ENCODE measurements around the gene GIGYF1.
A peak's percentile ranks its signal among the peaks of the same experiment; 100 is the strongest.
"Not testable (repeated sequence)": the region's sequence is repeated elsewhere in the genome, so short reads cannot be mapped to it uniquely, and the experiment has no call there.

Gene GIGYF1

DNA sequence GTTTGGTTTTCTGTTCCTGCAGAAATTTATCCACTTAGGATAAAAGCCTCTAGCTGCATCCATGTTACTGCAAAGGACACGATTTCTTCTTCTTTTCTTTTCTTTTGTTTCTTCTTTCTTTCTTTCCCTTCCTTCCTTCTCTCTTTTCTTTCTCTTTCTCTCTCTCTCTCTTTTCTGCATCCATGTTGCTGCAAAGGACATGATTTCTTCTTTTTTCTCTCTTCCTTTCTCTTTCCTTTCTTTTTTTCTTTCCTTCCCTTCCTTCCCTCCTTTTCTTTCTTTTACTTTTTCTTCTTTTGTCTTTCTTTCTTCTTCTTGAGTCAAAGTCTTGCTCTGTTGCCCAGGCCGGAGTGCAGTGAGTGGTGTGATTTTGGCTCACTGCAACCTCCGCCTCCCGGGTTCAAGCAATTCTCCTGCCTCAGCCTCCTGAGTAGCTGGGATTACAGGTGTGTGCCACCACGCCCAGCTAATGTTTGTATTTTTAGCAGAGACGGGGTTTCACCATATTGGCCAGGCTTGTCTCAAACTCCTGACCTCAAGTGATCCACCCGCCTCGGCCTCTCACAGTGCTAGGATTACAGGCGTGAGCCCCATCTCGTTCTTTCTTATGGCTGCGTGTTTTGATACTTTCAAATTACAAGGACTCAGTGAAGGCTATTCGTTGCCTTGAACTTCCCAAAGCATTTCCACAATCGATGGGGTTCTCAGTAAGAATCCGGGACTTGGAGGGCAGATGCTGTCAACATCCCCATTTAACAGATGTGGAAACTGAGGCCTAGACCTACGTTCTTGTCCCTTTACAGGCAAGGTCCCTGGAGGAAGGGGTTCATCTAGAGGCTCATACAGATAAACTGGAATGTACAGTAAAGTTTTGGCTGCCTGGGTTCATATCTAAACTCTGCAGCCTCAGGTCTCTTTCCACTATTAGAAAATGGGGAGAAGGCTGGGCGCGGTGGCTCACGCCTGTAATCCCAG lies 22.4 kb downstream of the GIGYF1 start:
- no peak for DNase-seq

DNA sequence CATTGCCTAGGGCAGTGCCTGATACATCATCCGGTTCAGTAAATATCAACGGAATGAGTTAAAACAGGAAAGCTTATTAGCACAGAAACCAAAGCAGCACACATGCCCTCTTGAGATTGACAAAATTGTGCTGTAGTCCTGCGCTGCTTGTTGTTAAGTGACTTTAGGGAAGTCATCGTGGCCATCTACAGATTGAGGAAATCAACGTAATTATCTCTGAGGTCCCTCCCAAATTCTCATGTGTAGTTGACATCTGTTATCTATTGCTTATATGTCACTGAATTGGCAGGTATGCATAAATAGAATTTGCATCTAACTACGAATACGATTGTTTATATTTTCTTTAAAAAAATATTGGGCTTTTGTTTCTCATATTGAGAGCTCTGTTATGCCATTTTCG lies 24.0 kb downstream of the GIGYF1 start:
- no peak for DNase-seq

DNA sequence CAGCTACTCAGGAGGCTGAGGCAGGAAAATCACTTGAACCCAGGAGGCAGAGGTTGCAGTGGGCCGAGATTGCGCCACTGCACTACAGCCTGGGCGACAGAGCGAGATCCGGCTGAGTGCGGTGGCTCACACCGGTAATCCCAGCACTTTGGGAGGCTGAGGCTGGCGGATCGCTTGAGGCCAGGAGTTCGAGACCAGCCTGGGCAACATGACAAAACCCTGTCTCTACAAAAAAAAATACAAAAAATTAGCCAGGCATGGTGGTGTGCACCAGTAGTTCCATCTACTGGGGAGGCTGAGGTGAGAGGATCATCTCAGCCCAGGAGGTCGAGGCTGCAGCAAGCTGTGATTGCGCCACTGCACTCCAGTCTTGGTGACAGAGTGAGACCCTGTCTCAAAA lies 24.9 kb downstream of the GIGYF1 start:
- not testable (repeated sequence) for DNase-seq

DNA sequence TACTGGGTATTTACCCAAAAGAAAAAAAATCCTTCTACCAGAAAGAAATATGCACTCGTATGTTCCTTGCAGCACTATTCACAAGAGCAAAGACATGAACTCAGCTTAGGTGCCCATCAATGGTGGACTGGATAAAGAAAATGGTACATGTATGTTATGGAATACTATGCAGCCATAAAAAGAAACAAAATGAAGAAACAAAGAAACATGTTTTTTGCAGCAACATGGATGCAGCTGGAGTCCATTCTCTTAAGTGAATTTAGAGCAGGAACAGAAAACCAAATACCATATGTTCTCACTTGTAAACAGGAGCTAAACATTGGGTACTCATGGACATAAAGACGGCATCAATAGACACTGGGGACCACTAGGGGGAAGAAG lies 26.0 kb downstream of the GIGYF1 start:
- DNase-seq: no peak

DNA sequence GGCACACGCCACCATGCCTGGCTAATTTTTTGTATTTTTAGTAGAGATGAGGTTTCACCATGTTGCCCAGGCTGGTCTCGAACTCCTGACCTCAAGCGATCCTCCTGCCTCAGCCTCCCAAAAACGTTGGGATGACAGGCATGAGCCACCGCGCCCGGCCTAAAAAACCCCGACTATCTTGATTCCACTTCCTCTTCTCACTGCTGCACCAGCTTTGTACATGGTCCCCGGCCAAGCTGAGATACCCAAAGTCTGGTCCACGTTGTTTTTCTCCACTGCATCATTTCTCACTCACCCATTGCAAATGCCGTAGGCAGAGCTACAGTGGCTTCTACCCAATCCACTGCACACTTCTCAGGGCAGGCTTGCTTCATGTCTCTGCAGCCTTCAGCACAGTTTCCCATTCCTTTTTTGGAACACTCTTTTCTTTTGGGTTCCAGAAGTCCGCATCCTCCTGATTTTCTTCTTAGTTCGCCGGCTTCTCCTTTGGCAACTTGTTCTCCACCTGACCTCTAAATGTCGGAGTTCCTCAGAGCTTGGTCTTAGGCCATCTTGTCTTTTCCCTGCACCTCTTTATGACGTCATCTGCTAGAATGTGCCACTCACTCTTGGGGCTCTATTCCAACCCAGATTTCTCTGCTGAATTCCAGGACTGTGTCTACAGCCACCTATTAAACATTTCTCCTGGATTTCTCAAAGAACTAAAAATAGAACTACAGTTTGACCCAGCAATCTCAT lies 26.6 kb downstream of the GIGYF1 start:
- DNase-seq: no peak

DNA sequence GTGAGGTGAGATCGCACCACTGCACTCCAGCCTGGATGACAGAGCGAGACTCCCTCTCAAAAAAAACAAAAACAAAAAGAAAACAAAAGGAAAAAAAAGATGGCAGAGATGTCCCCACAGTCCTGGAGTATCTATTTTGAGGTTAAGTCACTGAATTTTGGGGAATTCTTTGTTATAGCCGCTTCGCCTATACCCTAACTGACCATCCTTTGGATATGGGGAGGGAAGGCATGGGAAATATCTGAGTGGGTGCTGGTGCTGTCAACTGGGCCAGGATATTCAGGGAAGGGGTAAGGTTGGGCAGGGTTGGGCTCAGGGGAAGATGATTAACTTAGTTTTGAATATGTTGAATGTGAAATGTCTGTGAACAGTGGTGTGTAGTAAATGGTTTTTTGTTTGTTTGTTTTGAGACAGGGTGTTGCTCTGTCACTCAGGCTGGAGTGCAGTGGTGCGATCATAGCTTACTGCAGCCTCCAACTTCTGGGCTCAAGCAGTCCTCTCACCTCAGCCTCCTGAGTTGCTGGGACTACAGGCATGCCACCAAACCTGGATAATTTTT lies 28.8 kb downstream of the GIGYF1 start:
- DNase-seq: no peak

DNA sequence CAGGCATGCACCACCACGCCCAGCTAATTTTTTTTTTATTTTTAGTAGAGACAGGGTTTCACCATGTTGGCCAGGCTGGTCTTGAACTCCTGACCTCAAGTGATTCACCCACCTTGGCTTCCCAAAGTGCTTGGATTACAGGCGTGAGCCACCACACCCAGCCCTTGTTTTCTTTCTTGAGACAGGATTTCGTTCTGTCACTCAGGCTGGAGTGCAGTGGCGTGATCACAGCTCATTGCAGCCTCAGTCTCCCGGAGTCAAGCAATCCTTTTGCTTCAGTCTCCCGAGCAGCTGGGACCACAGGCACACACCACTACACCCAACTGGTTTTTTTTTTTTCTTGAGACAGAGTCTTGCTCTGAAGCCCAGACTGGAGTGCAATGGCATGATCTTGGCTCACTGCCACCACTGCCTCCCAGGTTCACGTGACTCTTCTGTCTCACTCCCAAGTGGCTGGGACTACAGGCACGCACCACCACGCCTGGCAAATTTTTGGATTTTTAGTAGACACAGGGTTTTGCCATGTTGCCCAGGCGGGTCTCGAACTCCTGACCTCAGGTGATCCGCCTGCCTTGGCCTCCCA lies 31.8 kb downstream of the GIGYF1 start:
- not testable (repeated sequence) for DNase-seq

DNA sequence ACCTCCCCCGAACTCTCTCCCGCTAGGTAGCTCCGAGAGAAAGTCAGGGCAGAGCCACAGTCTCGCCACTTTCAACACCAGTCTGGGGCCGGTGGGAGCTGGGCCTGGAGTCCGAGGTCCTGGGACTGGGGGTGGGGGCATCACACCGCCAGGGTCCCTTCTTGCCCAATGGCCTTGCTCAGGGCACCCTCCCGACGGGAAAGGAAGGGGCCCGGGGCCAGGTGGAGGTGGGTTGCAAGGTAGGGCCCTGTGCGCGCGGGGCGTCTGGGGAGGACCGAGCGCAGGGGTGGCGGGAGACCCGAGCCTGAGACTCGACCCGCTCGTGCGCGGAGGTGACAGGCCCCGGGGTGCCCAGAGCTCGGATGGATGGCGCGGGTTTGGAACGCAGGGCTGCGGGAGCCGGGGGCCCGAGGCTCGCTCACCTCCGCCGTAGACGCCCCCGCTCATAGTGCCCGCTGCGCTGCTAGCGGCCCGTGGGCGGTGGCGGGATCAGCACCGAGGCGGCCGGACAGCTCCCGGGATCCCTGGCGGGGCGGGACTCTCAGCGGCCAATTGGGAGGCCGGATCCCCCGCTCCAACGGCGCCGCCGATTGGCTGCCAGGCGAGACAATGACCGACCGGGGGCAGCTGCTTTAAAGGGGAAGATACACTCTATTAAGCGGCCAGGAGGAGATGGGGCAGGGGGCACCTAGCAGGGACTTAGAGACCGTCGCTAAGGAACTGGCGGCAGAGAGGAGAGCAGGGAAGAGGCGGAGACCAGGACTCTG lies 38.0 kb downstream of the GIGYF1 start, which contains the start of gene ACTL6B:
Gene ACTL6B, minus strand, starts transcription at position 541 of the 767 bp plus-strand sequence. Its CDS starts 94 bp downstream, at position 447.
- DNase-seq: peak in 1 of 2 experiments; percentile 57

DNA sequence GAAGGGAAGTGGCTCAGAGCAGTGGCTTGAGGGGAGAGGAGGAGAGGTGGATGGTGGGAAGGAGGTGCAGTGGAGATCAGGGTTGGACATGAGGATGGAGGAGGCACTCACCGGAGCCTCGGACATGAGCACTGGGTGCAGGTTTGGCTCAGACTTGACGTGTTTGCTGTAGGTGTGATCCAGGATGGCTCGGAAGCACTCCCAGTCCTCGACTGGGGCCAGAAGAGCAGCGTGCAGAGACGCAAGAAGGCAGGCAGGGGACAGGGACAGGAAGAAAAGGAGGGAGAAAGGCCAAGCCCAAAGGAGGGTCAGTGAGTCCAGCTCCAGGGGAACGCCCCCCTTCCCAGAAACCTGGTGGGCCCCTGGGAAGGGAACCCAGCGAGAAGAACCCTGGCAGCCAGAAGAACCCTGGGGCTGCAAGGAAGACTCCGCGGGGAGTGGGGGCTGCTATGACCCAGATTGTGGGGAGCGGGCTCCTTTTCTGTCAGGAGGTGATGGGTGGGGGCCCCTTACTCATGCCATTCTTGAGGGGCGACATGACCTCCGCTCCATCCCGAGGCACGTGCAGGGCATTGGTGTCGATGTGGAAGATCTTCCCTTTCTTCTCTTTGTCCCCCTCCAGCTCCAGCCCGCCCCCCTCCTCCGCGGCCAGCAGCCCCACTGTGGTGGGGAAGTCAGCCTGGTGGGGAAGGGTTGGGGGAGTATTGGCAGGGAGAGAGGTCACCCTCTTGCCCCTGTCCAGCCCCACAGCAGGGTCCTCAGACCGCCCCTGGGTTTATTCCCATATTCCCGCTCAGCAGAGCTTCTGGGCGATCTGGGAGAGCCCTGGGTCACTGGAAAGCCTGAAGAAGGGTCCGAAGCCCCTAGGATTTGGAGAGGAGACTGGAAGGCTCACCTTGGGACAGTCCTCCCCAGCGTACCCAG lies 38.9 kb downstream of the GIGYF1 start:
- no peak for DNase-seq

DNA sequence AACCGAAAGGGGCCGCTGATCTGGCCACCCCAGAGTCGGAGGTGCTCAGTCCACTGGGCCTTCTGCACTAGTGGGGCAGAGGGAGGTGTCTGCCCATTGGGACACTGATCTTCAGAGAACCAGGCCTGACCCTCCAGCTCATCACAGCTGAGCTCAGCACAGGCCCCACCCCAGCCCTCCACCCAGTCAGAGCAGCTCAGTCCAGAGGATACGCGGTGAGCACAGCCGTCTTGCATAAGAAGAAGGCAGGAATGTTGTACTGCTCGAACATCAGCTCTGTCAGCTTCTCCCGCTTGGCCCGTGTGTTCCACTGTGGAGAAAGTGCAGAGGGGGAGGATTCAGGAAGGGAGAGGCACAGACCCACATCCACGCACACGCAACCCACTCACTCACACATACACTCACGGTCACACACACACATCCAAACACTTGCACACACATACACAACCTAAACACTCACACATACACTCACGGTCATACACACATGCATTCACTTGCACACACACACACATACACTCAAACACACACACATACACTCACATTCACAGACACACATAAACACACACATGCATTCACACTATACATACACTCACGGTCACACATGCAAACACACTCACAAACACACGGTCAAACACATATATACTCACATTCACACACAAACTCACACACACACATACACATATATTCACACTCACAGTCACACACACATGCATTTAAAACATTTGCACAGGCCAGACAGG lies 44.1 kb downstream of the GIGYF1 start:
- no peak for DNase-seq

DNA sequence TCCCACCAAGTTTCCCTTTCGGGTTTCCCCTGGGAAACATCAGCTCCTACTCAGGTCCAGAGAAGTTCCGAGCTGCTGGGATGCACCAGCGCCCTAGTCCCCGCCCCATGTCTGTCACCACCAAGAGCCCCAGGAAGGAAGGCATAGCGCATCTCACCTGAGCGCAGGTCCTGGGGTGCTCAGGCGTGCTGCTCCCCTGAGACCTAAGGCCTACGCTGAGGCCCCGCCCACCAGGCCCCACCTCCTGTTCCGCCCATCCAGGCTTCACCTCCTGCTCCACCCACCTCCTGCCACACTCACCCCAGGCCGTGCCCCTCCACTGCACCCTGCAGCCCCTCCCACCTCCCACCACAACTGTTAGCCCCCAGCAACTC lies 51.5 kb downstream of the GIGYF1 start:
- peak in 1 of 2 experiments; percentile 18 for DNase-seq

DNA sequence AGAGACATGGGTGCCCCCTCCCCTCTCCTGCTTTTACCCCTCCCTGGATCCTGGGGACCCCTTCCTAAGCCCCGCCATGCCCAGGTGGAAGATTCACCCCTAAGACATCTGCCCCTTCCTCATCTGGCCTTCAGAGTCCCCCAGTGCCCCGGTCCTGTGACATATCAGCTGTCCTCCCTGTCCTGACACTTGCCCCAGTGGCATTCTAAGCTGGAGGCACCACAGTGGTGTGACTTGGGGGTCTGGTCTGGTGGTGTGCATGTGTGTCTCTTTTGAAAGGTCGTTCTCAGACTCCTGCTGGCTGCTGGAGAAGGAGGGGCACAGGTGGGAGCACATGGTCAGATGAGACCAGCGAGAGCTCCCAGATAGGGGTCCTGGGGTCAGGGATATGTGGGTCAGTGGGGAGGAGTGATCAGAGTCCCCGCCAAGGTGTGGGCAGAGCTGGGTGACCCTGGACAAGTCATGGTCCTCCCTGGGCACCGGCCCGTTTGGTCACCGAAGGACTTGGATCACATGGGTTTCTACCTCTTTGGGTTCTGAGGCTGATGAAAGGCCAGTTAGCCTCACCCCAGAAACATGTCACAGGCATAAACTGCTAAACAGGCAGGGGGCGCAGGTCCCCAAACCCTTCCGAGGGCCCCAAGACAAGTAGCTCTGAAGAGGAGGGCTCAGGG lies 52.1 kb downstream of the GIGYF1 start:
- no peak for DNase-seq

DNA sequence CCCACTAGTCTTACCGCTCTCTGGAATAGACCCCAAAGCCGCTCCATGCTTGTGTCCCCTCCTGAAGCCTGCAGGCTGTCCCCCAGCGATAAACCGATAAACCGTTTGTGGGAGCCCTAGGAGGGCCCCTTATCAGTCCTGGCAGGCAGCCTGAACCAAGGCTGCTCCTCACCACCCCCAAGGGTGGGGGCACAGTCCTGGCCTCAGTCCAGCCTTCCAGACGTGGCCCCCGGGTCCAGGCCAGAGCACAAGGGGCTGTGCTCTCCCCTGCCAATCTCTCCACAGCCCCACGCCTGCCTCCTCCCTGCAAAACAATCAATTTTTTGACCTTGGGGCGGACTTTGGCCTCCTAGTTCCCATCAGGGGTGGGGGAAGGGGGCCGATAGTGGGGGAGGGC lies 52.6 kb downstream of the GIGYF1 start, which contains the start of gene TFR2:
Gene TFR2, minus strand, starts transcription at position 90 of the 397 bp plus-strand sequence. Its CDS starts 43 bp downstream, at position 47.
- DNase-seq: no peak

DNA sequence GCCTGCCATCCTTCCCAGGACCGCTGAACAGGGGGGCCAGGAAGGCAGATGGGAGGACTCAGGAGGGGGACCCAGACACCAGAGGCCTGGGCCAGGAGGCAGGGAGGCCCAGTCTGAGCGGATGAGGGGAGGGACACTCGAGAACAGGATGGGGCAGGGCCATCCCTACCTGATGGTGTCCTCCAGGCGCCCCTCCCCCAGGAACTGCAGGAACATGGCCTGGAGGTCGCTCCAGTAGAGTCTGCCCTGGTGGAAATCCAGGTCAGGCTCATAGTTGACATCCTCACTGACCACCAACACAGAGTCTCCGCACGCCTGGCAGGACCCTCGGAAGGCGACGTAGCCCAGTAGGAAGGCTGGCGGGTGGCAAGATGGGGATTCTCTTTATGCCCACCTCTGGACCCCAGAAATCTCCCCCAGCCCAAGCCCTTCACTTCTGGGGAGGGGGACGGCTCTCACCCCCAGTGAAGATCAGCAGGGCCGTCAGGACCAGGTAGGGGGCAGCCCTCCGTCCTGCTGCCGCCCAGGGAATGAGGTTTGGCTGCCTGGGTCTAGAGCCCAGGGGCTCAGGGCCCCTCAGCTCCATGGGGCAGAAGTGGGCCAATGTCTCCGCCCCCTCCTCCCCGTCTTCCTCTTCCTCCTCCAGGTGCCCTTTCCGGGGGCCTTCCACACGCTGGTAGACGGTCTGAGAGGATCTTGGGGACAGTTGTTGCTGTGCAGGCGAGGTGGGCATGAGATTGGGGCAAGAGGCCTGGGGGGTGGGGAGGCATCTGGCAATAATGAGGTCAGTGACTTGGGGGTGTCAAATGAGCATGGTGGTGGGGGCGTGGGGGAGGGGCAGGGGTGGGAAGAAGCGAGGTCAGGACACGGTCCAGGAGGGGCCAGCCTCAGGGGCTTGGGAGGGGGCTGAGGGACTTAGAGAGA lies 53.3 kb downstream of the GIGYF1 start:
- no peak for DNase-seq

DNA sequence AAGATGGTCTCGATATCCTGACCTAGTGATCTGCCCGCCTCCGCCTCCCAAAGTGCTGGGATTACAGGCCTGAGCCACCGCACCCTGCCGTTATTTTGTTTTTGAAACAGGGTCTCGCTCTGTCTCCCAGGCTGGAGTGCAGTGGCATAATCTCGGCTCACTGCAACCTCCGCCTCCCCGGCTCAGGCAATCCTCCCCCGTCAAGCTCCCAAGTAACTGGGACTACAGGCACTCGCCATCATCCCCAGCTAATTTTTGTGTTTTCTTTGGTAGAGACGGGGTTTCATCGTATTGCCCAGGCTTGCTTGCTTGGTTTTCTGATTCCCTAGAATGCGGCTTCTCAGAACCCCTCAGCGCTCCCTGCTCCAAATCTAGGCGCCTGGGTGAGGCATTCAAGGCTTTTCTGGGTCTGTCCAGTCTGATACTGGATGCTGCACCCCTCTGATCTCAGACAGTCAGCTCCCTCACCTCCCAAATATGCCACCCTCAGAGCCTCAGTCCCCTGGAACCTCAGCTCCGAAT lies 54.0 kb downstream of the GIGYF1 start:
- DNase-seq: no peak

DNA sequence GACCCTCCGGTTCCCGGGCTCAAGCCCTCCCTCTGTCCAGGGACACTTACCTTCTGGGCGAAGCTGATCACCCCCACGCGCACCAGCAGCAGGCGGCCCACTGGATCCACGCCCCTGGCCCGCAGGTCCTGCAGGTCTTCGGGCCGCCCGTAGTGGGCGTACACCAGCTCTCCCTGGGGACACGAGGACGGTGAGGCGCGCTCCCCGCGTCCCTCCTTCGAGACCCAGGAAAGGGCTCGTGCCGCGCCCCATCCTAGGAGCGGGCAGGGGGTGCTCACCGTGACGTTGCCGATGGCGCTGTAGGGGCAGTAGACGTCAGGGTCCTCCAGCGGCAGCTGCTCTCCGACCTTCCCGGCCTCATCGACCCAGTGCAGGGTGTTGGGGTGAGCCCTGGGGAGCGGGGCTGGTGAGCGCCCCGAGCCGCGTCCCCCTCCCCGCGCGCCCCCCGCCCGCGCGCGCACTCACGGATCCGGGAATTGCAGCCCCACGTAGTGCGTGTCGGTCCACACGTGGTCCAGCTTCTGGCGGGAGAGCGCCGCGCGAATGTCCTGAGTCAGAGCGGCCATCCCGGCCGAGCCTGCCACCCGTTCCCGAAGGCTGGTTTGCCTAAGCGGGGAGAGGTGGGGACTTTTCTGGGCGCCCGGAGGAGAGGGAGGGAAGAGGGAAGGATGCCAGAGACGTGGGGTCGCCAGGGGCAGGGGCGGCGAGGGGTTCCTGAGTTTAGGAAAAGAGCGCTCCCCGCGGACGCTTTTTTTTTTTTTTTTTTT lies 60.9 kb downstream of the GIGYF1 start:
- DNase-seq: peak; percentile 49 to 62

DNA sequence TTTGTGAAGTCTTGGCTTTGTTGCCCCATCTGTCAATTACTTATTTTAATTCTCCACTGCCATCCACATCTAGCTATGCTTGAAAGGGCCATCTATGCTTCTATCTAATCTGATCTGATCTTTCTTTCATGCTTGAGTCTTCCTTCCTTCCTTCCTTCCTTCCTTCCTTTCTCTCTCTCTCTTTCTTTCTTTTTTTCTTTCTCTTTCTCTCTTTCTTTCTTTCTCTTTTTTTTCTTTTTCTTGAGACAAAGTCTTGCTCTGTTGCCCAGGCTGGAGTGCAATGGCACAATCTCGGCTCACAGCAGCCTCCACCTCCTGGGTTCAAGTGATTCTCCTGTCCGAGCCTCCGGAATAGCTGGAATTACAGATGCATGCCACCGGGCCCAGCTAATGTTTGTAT lies 64.0 kb downstream of the GIGYF1 start:
- DNase-seq: no peak
